ENCODE measurements around the gene HOXA3. TPM values are rescaled to one million over a fixed set of nuclear protein-coding genes. Genes with fewer than 3 reads are reported as not detected.

Gene HOXA3
- total RNA-seq, 1 experiment from 2014 or later = not detected

DNA sequence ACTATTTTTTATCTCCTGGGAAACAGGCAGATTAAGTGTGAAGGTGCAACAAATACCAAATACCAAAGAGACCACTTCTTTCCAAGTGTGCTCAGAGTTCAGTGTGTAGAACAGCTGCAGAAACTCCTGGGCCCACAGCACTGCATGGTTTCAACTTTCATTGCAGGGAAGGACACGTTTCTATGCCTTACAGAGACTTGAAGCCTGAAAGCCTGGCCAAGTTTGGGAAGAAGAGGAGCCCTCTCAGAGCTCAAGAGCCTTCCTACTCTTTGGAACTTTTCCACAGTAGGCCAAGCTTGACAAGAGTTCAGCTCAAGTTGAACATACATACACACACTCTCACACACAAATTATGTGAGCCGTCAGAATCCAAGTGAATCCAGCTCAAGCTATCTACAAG, 24.3 kb downstream of the HOXA3 start:
- H4K91ac ChIP-seq (ENCODE audit: insufficient read length, low read depth, low read length) = no peak overlapping the region
- H3K79me1 ChIP-seq (ENCODE audit: insufficient read depth, low read depth, low read length, poor library complexity, severe bottlenecking) = no peaks in the 10 kb centered on the region
- H2BK15ac ChIP-seq (ENCODE audit: low read depth, low read length) = no peak overlapping the region
- no peak overlapping the region for H3T11ph ChIP-seq (ENCODE audit: low read length)
- no peaks in the 10 kb centered on the region for H3K4me1 ChIP-seq (ENCODE audit: insufficient read depth, low read length)
- H2BK12ac ChIP-seq (ENCODE audit: insufficient read length, low read depth, low read length) = no peak overlapping the region
- H3K9me3 ChIP-seq (ENCODE audit: control insufficient read depth, low read depth, low read length) = no peaks in the 10 kb centered on the region
- Mint-ChIP-seq H3K27ac (no peak overlapping the region), H3K4me1 (peaks cover 0 to 10% of the 10 kb centered on the region in 2 experiments; a peak in 1 of 4 replicates), H3K36me3 (ENCODE audit: insufficient read depth in 1 of 3, low read depth in 3 of 3) (no peaks in the 10 kb centered on the region; a peak in 1 of 7 replicates), H3K27me3 (ENCODE audit: low read depth) (peaks cover 97% of the 10 kb centered on the region), H3K4me3 (no peak overlapping the region), H3K9me3 (peaks cover 8 to 9% of the 10 kb centered on the region in 2 experiments; a peak in 4 of 5 replicates)
- TF ChIP-seq, protein P1, sequence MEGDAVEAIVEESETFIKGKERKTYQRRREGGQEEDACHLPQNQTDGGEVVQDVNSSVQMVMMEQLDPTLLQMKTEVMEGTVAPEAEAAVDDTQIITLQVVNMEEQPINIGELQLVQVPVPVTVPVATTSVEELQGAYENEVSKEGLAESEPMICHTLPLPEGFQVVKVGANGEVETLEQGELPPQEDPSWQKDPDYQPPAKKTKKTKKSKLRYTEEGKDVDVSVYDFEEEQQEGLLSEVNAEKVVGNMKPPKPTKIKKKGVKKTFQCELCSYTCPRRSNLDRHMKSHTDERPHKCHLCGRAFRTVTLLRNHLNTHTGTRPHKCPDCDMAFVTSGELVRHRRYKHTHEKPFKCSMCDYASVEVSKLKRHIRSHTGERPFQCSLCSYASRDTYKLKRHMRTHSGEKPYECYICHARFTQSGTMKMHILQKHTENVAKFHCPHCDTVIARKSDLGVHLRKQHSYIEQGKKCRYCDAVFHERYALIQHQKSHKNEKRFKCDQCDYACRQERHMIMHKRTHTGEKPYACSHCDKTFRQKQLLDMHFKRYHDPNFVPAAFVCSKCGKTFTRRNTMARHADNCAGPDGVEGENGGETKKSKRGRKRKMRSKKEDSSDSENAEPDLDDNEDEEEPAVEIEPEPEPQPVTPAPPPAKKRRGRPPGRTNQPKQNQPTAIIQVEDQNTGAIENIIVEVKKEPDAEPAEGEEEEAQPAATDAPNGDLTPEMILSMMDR (conservative IDR thresholded peaks at IDR 0.05) = no peak
- H3K23ac ChIP-seq (ENCODE audit: insufficient read length, low read depth, low read length) = no peak overlapping the region
- no peak overlapping the region for H3K27ac ChIP-seq (ENCODE audit: insufficient read length, low read depth, low read length)
- H3K56ac ChIP-seq (ENCODE audit: insufficient read length, low read depth, low read length) = no peak overlapping the region
- no peaks in the 10 kb centered on the region for H3K79me2 ChIP-seq (ENCODE audit: insufficient read depth, low read length)
- H3K14ac ChIP-seq (ENCODE audit: insufficient read depth, low read length) = no peak overlapping the region
- no peak overlapping the region for H3K4ac ChIP-seq (ENCODE audit: low read depth, low read length)
- no peaks in the 10 kb centered on the region for H3K23me2 ChIP-seq (ENCODE audit: insufficient read length, low read depth, low read length, poor library complexity, severe bottlenecking)
- no peak overlapping the region for H2BK20ac ChIP-seq (ENCODE audit: low read depth, low read length, poor library complexity, severe bottlenecking)
- WGBS (ENCODE audit: extremely low coverage, insufficient read length, low lambda C conversion rate) = no CpG with 5 or more reads among the region's 2 CpGs
- peaks cover 2% of the 10 kb centered on the region for H4K20me1 ChIP-seq (ENCODE audit: control insufficient read depth, insufficient read depth, insufficient read length)
- no peak overlapping the region for H3K4me2 ChIP-seq (ENCODE audit: insufficient read depth, insufficient read length, low read length)
- no peak overlapping the region for H2BK5ac ChIP-seq (ENCODE audit: insufficient read length, low read length)
- no peak overlapping the region for H2AK5ac ChIP-seq (ENCODE audit: insufficient read length, low read length)
- no peak overlapping the region for H3K18ac ChIP-seq (ENCODE audit: insufficient read length, low read depth, low read length)
- H4K5ac ChIP-seq (ENCODE audit: insufficient read length, low read depth, low read length) = no peak overlapping the region
- H4K8ac ChIP-seq (replicated peaks; ENCODE audit: insufficient read length, low read depth, low read length) = no peak overlapping the region
- H3K9ac ChIP-seq (ENCODE audit: extremely low read depth, insufficient read length, low read length) = no peak overlapping the region
- H3K27me3 ChIP-seq (ENCODE audit: insufficient read depth, low read length) = peaks cover 95% of the 10 kb centered on the region
- H2BK120ac ChIP-seq (ENCODE audit: low read depth, low read length, poor library complexity, severe bottlenecking) = no peak overlapping the region
- no peak overlapping the region for H2AFZ ChIP-seq (ENCODE audit: low read length)
- no peak for DNase-seq

All from H9 (cell line).